ENCODE data around the gene CHRNE. TPM values are rescaled to one million over a fixed set of nuclear protein-coding genes. Genes with fewer than 3 reads are reported as not detected.
A peak's percentile ranks its signal among the peaks of the same experiment; 100 is the strongest.

Gene CHRNE
- total RNA-seq, 2 donors from 2014 or later, result 0.33 to 1.8 TPM

DNA sequence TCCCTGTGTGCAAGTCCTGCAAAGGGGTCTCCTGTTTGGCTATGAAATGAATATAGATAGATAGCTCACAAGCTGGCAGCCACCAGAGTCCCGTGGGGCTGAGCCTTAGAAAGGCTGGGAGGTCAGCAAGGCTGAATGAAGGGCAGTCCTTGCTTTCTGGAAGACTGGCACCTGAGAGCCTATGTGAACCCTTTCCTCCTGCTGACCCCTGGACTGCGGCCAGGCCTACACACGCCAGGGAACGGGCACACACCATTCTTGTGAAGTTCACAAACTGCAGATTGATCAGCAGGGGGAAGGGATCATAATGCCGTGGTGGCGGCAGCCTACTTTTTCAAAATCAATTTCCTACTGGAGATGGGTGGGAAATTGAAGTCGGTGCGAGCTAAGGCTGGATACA, 4.5 kb downstream of the CHRNE start:
- ATAC-seq (no peak), DNase-seq (peak; percentile 48 to 64 (median 57))
- H3K36me3 ChIP-seq (replicated peaks in 1 of 2; ENCODE audit: insufficient read depth in 1 of 2, low read depth in 2 of 2), result peaks cover 0 to 6% of the 10 kb centered on the region in 2 donors
- H3K27ac ChIP-seq, result peak overlapping the region in 2 of 4 donors; percentile 46 to 47
- H3K27me3 ChIP-seq, result no peaks in the 10 kb centered on the region
- no peaks in the 10 kb centered on the region for H3K9me3 ChIP-seq
- peaks cover 37% of the 10 kb centered on the region for H3K4me1 ChIP-seq
- peak overlapping the region in 1 of 2 donors; percentile 48 for H3K4me3 ChIP-seq
- intact Hi-C loops (cut with DNase I), result loop anchor here (10.0 kb wide), 1 partner anchor 194 kb away; the partner anchor contains the start of gene PELP1
- TF ChIP-seq, protein P1, sequence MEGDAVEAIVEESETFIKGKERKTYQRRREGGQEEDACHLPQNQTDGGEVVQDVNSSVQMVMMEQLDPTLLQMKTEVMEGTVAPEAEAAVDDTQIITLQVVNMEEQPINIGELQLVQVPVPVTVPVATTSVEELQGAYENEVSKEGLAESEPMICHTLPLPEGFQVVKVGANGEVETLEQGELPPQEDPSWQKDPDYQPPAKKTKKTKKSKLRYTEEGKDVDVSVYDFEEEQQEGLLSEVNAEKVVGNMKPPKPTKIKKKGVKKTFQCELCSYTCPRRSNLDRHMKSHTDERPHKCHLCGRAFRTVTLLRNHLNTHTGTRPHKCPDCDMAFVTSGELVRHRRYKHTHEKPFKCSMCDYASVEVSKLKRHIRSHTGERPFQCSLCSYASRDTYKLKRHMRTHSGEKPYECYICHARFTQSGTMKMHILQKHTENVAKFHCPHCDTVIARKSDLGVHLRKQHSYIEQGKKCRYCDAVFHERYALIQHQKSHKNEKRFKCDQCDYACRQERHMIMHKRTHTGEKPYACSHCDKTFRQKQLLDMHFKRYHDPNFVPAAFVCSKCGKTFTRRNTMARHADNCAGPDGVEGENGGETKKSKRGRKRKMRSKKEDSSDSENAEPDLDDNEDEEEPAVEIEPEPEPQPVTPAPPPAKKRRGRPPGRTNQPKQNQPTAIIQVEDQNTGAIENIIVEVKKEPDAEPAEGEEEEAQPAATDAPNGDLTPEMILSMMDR (IDR thresholded peaks at IDR 0.05), result no peak
- no peak for TF ChIP-seq POLR2A (IDR thresholded peaks at IDR 0.05)
- 29 to 36% methylated on average over 5 to 8 of the region's 8 CpGs for WGBS, 2 donors

DNA sequence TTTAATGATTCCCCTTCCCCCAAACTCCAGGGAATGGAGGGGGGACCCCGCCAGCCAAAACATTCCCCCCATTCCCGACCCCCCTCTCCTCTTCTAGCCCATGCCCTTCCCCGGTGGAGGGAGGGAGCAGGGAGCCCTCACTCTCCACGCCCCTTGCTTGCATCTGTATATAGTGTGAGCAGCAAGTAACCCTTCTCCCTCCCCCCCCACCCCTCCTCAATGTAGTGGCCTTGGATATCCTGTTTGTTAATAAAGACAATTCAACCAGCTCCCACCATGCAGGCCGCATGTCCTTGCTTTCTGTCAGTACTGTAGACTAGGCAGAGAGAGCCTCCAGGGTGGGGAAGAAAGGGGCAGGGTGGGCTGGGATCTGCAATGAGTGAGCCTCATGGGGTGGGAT, 5.1 kb downstream of the CHRNE start:
- peaks cover 31% of the 10 kb centered on the region for H3K4me1 ChIP-seq
- H3K27me3 ChIP-seq, result no peaks in the 10 kb centered on the region
- ATAC-seq (no peak), DNase-seq (no peak)
- no peak overlapping the region for H3K4me3 ChIP-seq
- H3K36me3 ChIP-seq (replicated peaks in 1 of 2; ENCODE audit: insufficient read depth in 1 of 2, low read depth in 2 of 2), result peaks cover 0 to 7% of the 10 kb centered on the region in 2 donors
- intact Hi-C loops (cut with DNase I), result loop anchor here (10.0 kb wide), 1 partner anchor 193 kb away; the partner anchor contains the start of gene PELP1
- no peaks in the 10 kb centered on the region for H3K9me3 ChIP-seq
- H3K27ac ChIP-seq, result no peak overlapping the region
- WGBS, 2 donors, result 81 to 85% methylated on average over 5 of the region's 5 CpGs
- TF ChIP-seq POLR2A (IDR thresholded peaks at IDR 0.05), result no peak
- TF ChIP-seq, protein P1 (IDR thresholded peaks at IDR 0.05), result no peak

DNA sequence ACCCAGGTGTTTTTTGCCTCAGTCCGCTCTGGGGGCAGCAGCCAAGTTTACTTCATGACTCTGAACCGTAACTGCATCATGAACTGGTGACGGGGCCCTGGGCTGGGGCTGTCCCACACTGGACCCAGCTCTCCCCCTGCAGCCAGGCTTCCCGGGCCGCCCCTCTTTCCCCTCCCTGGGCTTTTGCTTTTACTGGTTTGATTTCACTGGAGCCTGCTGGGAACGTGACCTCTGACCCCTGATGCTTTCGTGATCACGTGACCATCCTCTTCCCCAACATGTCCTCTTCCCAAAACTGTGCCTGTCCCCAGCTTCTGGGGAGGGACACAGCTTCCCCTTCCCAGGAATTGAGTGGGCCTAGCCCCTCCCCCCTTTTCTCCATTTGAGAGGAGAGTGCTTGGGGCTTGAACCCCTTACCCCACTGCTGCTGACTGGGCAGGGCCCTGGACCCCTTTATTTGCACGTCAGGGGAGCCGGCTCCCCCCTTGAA, 5.7 kb downstream of the CHRNE start:
- H3K36me3 ChIP-seq (replicated peaks in 1 of 2; ENCODE audit: insufficient read depth in 1 of 2, low read depth in 2 of 2), result peaks cover 0 to 11% of the 10 kb centered on the region in 2 donors
- no peaks in the 10 kb centered on the region for H3K27me3 ChIP-seq
- intact Hi-C loops (cut with DNase I), result loop anchor here (10.0 kb wide), 1 partner anchor 192 kb away; the partner anchor contains the start of gene PELP1

DNA sequence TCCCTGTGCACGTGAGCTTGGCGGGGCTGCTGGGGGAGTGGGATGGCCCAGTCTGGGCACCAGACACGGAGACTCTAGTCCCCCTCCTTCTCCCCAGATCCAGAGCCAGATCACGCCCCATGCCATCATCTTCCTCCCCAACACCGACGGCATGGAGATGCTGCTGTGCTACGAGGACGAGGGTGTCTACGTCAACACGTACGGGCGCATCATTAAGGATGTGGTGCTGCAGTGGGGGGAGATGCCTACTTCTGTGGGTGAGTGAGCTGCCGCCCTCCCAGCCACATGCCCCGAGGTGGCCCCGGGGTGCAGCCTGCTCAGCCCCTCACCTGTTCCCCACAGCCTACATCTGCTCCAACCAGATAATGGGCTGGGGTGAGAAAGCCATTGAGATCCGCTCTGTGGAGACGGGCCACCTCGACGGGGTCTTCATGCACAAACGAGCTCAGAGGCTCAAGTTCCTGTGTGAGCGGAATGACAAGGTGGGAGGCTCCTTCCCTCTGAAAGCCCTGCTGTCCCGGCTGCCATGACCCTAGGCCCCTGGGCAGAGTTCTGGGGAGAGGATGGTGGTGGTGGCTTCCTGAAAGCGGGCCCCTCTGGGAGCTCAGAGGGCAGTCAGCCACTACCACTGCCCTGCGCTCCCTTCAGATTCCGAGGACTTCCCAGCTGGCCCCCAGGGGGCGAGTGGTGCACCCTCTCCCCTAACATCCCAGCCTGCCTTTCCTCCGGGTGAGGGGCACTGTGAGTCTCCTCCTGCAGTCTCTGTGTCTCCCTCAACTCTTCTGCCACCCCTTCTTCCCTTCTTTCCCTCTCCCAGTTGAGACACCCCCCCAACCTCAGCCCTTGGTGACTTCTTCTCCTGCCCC, 6.3 kb downstream of the CHRNE start:
- WGBS, 2 donors, result 91 to 94% methylated on average over 22 to 24 of the region's 27 CpGs
- H3K27ac ChIP-seq, result no peak overlapping the region
- TF ChIP-seq, protein P1 (IDR thresholded peaks at IDR 0.05), result no peak
- TF ChIP-seq POLR2A (IDR thresholded peaks at IDR 0.05), result no peak
- no peak overlapping the region for H3K4me3 ChIP-seq
- no peaks in the 10 kb centered on the region for H3K9me3 ChIP-seq
- no peak for ATAC-seq
- peaks cover 0 to 14% of the 10 kb centered on the region in 2 donors for H3K36me3 ChIP-seq (replicated peaks in 1 of 2; ENCODE audit: insufficient read depth in 1 of 2, low read depth in 2 of 2)
- H3K27me3 ChIP-seq, result no peaks in the 10 kb centered on the region
- no peak for DNase-seq
- intact Hi-C loops (cut with DNase I), result loop anchor here (10.0 kb wide), 1 partner anchor 192 kb away; the partner anchor contains the start of gene PELP1
- H3K4me1 ChIP-seq, result peaks cover 30% of the 10 kb centered on the region

More for the DNA sequence above, 5.7 kb downstream of the CHRNE start:
- Histone ChIP-seq H3K4me1 (peaks cover 30% of the 10 kb centered on the region), H3K27ac (no peak overlapping the region), H3K4me3 (no peak overlapping the region), H3K9me3 (no peaks in the 10 kb centered on the region)
- DNase-seq (no peak), ATAC-seq (no peak)
- 80 to 83% methylated on average over 10 of the region's 10 CpGs for WGBS, 2 donors
- TF ChIP-seq POLR2A (IDR thresholded peaks at IDR 0.05), result no peak
- TF ChIP-seq, protein P1 (IDR thresholded peaks at IDR 0.05), result no peak

Measured in body of pancreas (tissue), 4 donors.